Sigmoid colon (tissue), 4 donors: ENCODE results near the gene CRAT.

Experiments used
- EP300 ChIP-seq, 4 donors: sonication (generic); formaldehyde crosslinking; IDR thresholded peaks; one replicate each; pipeline ENCODE4 v1.6.1; 2017; ENCODE audit warnings: antibody characterized with exemption in 4 of 4
- POLR2A ChIP-seq, 2 donors: fragments of 450-650 bp; IDR thresholded peaks; one replicate each; pipeline ENCODE4 v1.6.1; 2016; ENCODE audit warnings: antibody characterized with exemption in 2 of 2, mild to moderate bottlenecking in 2 of 2, moderate library complexity in 2 of 2
- POLR2AphosphoS5 ChIP-seq, 4 donors: sonication (generic); formaldehyde crosslinking; IDR thresholded peaks; one replicate each; pipeline ENCODE4 v1.6.1; 2017; ENCODE audit warnings: antibody characterized with exemption in 4 of 4
- TF ChIP-seq, protein P1 (sequence below), 4 experiments: fragments of 450-650 bp in 3 of 4; fragments of 200-600 bp in 1 of 4; IDR thresholded peaks; one replicate each; pipeline ENCODE4 v1.5.1; 2016 to 2019; ENCODE audit warnings: antibody characterized with exemption in 4 of 4, mild to moderate bottlenecking in 3 of 4, moderate library complexity in 2 of 4

- TF ChIP-seq POLR2A (IDR thresholded peaks at IDR 0.05) (no peak), EP300 (IDR thresholded peaks at IDR 0.05) (no peak), POLR2AphosphoS5 (IDR thresholded peaks at IDR 0.05) (no peak)
- TF ChIP-seq, protein P1, sequence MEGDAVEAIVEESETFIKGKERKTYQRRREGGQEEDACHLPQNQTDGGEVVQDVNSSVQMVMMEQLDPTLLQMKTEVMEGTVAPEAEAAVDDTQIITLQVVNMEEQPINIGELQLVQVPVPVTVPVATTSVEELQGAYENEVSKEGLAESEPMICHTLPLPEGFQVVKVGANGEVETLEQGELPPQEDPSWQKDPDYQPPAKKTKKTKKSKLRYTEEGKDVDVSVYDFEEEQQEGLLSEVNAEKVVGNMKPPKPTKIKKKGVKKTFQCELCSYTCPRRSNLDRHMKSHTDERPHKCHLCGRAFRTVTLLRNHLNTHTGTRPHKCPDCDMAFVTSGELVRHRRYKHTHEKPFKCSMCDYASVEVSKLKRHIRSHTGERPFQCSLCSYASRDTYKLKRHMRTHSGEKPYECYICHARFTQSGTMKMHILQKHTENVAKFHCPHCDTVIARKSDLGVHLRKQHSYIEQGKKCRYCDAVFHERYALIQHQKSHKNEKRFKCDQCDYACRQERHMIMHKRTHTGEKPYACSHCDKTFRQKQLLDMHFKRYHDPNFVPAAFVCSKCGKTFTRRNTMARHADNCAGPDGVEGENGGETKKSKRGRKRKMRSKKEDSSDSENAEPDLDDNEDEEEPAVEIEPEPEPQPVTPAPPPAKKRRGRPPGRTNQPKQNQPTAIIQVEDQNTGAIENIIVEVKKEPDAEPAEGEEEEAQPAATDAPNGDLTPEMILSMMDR (IDR thresholded peaks at IDR 0.05), result no peak
These were observed 38.8 kb upstream of the CRAT start for GRCh38 chr9:129149442-129149841.
